Mesothelial cell of epicardium (in vitro differentiated cells): ENCODE results near the gene ACTL6B. TPM values are rescaled to one million over a fixed set of nuclear protein-coding genes. Genes with fewer than 3 reads are reported as not detected.

Experiments used
- DNase-seq, 2 experiments: peaks; one replicate each; pipeline ENCODE4 v3.0.0; 2021; ENCODE audit warnings: low spot score in 2 of 2; ENCODE audit not compliant: unreplicated experiment in 2 of 2
- H3K27ac Mint-ChIP-seq: 2 replicates; pipeline ENCODE4 v1.8.0; 2021; ENCODE audit warnings: mixed read lengths
- H3K27me3 Mint-ChIP-seq: 2 replicates; pipeline ENCODE4 v1.8.0; 2021; ENCODE audit warnings: low read depth, mixed read lengths
- H3K36me3 Mint-ChIP-seq: 2 replicates; pipeline ENCODE4 v1.8.0; 2021; ENCODE audit warnings: mixed read lengths
- H3K4me1 Mint-ChIP-seq: 2 replicates; pipeline ENCODE4 v1.8.0; 2021; ENCODE audit warnings: mixed read lengths
- H3K4me3 Mint-ChIP-seq: 2 replicates; pipeline ENCODE4 v1.8.0; 2021; ENCODE audit warnings: mild to moderate bottlenecking, moderate library complexity, mixed read lengths
- H3K9me3 Mint-ChIP-seq: 2 replicates; pipeline ENCODE4 v1.8.0; 2021; ENCODE audit warnings: mixed read lengths
- CTCF ChIP-seq: fragments of 200-600 bp; sonication (generic); IDR thresholded peaks from one replicate; pipeline ENCODE4 v1.5.0; 2021; ENCODE audit warnings: antibody characterized with exemption; ENCODE audit not compliant: unreplicated experiment
- total RNA-seq: library from RNA; stranded (reverse); gene quantifications from 3 replicates; pipeline ENCODE4 v1.2.1, GENCODE V29; 2021

ACTL6B gene
- total RNA-seq, 1 donor from 2014 or later, result not detected

GRCh38 chr7:100685049-100685605 is 28.9 kb upstream of the ACTL6B start:
- peaks cover 3% of the 10 kb centered on the region for H3K4me1 Mint-ChIP-seq
- H3K27ac Mint-ChIP-seq, result no peak overlapping the region
- peaks cover 13% of the 10 kb centered on the region for H3K36me3 Mint-ChIP-seq

GRCh38 chr7:100684534-100685042 is 28.3 kb upstream of the ACTL6B start:
- TF ChIP-seq CTCF, result no peak
- peaks cover 5% of the 10 kb centered on the region for H3K4me1 Mint-ChIP-seq
- H3K9me3 Mint-ChIP-seq, result no peaks in the 10 kb centered on the region
- DNase-seq, result no peak
- no peaks in the 10 kb centered on the region for H3K27me3 Mint-ChIP-seq
- H3K27ac Mint-ChIP-seq, result no peak overlapping the region
- H3K36me3 Mint-ChIP-seq, result peaks cover 13% of the 10 kb centered on the region
- H3K4me3 Mint-ChIP-seq, result no peak overlapping the region

More at GRCh38 chr7:100685049-100685605, 28.9 kb upstream of the ACTL6B start:
- no peak for TF ChIP-seq CTCF
- Mint-ChIP-seq H3K4me3 (no peak overlapping the region), H3K27me3 (no peaks in the 10 kb centered on the region), H3K9me3 (no peaks in the 10 kb centered on the region)
- DNase-seq, result no peak

- H3K27ac Mint-ChIP-seq, result no peak overlapping the region
- H3K27me3 Mint-ChIP-seq, result no peaks in the 10 kb centered on the region
- DNase-seq, result no peak
- no peaks in the 10 kb centered on the region for H3K9me3 Mint-ChIP-seq
- no peak for TF ChIP-seq CTCF
- peaks cover 9% of the 10 kb centered on the region for H3K4me1 Mint-ChIP-seq
- H3K36me3 Mint-ChIP-seq, result peaks cover 17% of the 10 kb centered on the region
- H3K4me3 Mint-ChIP-seq, result no peak overlapping the region
These were observed 27.6 kb upstream of the ACTL6B start for GRCh38 chr7:100683659-100684533.

GRCh38 chr7:100682991-100683658 is 26.9 kb upstream of the ACTL6B start:
- no peak for TF ChIP-seq CTCF
- Mint-ChIP-seq H3K9me3 (no peaks in the 10 kb centered on the region), H3K4me3 (no peak overlapping the region), H3K36me3 (peaks cover 16% of the 10 kb centered on the region), H3K4me1 (peaks cover 13% of the 10 kb centered on the region), H3K27me3 (no peaks in the 10 kb centered on the region), H3K27ac (no peak overlapping the region)
- no peak for DNase-seq

- peaks cover 14% of the 10 kb centered on the region for H3K4me1 Mint-ChIP-seq
- H3K27ac Mint-ChIP-seq, result no peak overlapping the region
- no peak for DNase-seq
- peaks cover 19% of the 10 kb centered on the region for H3K36me3 Mint-ChIP-seq
- no peak for TF ChIP-seq CTCF
- H3K4me3 Mint-ChIP-seq, result no peak overlapping the region
- no peaks in the 10 kb centered on the region for H3K27me3 Mint-ChIP-seq
- no peaks in the 10 kb centered on the region for H3K9me3 Mint-ChIP-seq
These were observed 26.0 kb upstream of the ACTL6B start for GRCh38 chr7:100682228-100682741.
